HepG2 (cell line): ENCODE results near the gene TARDBP. TPM values are rescaled to one million over a fixed set of nuclear protein-coding genes. Genes with fewer than 3 reads are reported as not detected.

Experiments
- ETV6 ChIP-seq: sonication (generic); formaldehyde crosslinking; conservative IDR thresholded peaks from 2 replicates; pipeline ENCODE4 v1.4.0; 2020; ENCODE audit warnings: missing genetic modification reagents
- FOXC1 ChIP-seq: sonication (generic); formaldehyde crosslinking; IDR thresholded peaks from 2 replicates; pipeline ENCODE4 v1.8.0; 2022; ENCODE audit warnings: mild to moderate bottlenecking, missing genetic modification reagents, borderline replicate concordance
- LCORL ChIP-seq, 2 experiments: fragments of 450-650 bp in 1 of 2; sonication (generic) in 1 of 2; formaldehyde crosslinking in 1 of 2; IDR thresholded peaks; 2 replicates each; pipeline versions ENCODE4 v1.5.0 to v1.6.1; 2017 to 2020; ENCODE audit warnings: antibody characterized with exemption in 1 of 2, missing genetic modification reagents in 1 of 2
- MBNL3 ChIP-seq: fragments of 250-450 bp; sonication (Bioruptor Pico); conservative IDR thresholded peaks from 2 replicates; pipeline ENCODE4 v1.8.0; 2022; ENCODE audit warnings: mild to moderate bottlenecking, inconsistent platforms
- MTF2 ChIP-seq: sonication (generic); formaldehyde crosslinking; IDR thresholded peaks from 2 replicates; pipeline ENCODE4 v1.5.0; 2020; ENCODE audit warnings: missing genetic modification reagents, borderline replicate concordance
- MYNN ChIP-seq: sonication (generic); formaldehyde crosslinking; IDR thresholded peaks from 2 replicates; pipeline ENCODE4 v1.4.0; 2020; ENCODE audit warnings: mild to moderate bottlenecking, low read depth, missing genetic modification reagents
- NCOR1 ChIP-seq: fragments of 200-600 bp; sonication (generic); IDR thresholded peaks from 2 replicates; pipeline ENCODE4 v1.7.0; 2017; ENCODE audit warnings: antibody characterized with exemption, low read length, borderline replicate concordance
- POLR2A ChIP-seq, 2 experiments: IDR thresholded peaks; 2 replicates each; pipeline ENCODE4 v1.6.1; 2011; ENCODE audit warnings: low read depth in 2 of 2, low read length in 2 of 2, mild to moderate bottlenecking in 1 of 2, moderate library complexity in 1 of 2; ENCODE audit not compliant: insufficient read depth in 1 of 2
- RBFOX2 ChIP-seq: fragments of 200-400 bp; formaldehyde crosslinking; IDR thresholded peaks from 2 replicates; pipeline ENCODE4 v1.6.1; 2017; ENCODE audit warnings: low read depth, mild to moderate bottlenecking, low read length
- SP140L ChIP-seq: sonication (generic); formaldehyde crosslinking; IDR thresholded peaks from 2 replicates; pipeline ENCODE4 v1.4.0; 2020; ENCODE audit warnings: missing genetic modification reagents, borderline replicate concordance
- ZIK1 ChIP-seq: sonication (generic); formaldehyde crosslinking; IDR thresholded peaks from 2 replicates; pipeline ENCODE4 v1.5.0; 2020; ENCODE audit warnings: mild to moderate bottlenecking, low read depth, missing genetic modification reagents, borderline replicate concordance
- ZNF383 ChIP-seq: sonication (generic); formaldehyde crosslinking; IDR thresholded peaks from 2 replicates; pipeline ENCODE4 v1.4.0; 2020; ENCODE audit warnings: missing genetic modification reagents, mild to moderate bottlenecking, borderline replicate concordance
- ZNF558 ChIP-seq: sonication (generic); formaldehyde crosslinking; IDR thresholded peaks from 2 replicates; pipeline ENCODE4 v1.9.0; 2022; ENCODE audit warnings: mild to moderate bottlenecking, missing genetic modification reagents, borderline replicate concordance
- ZNF83 ChIP-seq: sonication (generic); formaldehyde crosslinking; IDR thresholded peaks from 2 replicates; pipeline ENCODE4 v1.4.0; 2020; ENCODE audit warnings: missing genetic modification reagents, mild to moderate bottlenecking, borderline replicate concordance
- polyA plus RNA-seq, 8 experiments: library from polyadenylated mRNA; depleted of rRNA in 3 of 8; stranded (reverse) in 7 of 8; unstranded in 1 of 8; fragments of >200 nt; fragmentation: Illumina TruSeq in 4 of 8; extraction: Trizol in 4 of 8; gene quantifications; 2 replicates each; pipeline versions ENCODE4 v1.2.1 to v1.2.3, GENCODE V29; 2011 to 2016; ENCODE audit warnings: low read depth in 4 of 8, missing spikeins in 1 of 8, mixed read lengths in 1 of 8; ENCODE audit not compliant: insufficient read depth in 1 of 8
- total RNA-seq, 5 experiments: library from RNA; depleted of rRNA; stranded (reverse); fragments of >200 nt; fragmentation: Illumina TruSeq; extraction: Trizol; gene quantifications; 2 replicates each; pipeline ENCODE4 v1.2.3, GENCODE V29; 2016; ENCODE audit warnings: low read depth in 1 of 5
- TF ChIP-seq, protein P1 (sequence below): sonication (generic); formaldehyde crosslinking; IDR thresholded peaks from 2 replicates; pipeline ENCODE4 v1.8.1; 2023; ENCODE audit warnings: mild to moderate bottlenecking, missing genetic modification reagents
- TF ChIP-seq, protein P2 (sequence below): sonication (generic); formaldehyde crosslinking; IDR thresholded peaks from 2 replicates; pipeline ENCODE4 v1.8.0; 2022; ENCODE audit warnings: missing genetic modification reagents, low read depth, mild to moderate bottlenecking, borderline replicate concordance
- TF ChIP-seq, protein P3 (sequence below): sonication (generic); formaldehyde crosslinking; IDR thresholded peaks from 2 replicates; pipeline ENCODE4 v1.4.0; 2020; ENCODE audit warnings: low read depth, missing genetic modification reagents
- TF ChIP-seq, protein P4 (sequence below), 2 experiments: sonication (generic) in 1 of 2; formaldehyde crosslinking in 1 of 2; IDR thresholded peaks; 2 replicates each; pipeline versions ENCODE4 v1.4.0 to v1.6.1; 2018 to 2020; ENCODE audit warnings: missing genetic modification reagents in 2 of 2, borderline replicate concordance in 1 of 2, low read depth in 1 of 2, mild to moderate bottlenecking in 1 of 2, missing biosample characterization in 1 of 2
- TF ChIP-seq, protein P5 (sequence below): sonication (generic); formaldehyde crosslinking; IDR thresholded peaks from 2 replicates; pipeline ENCODE4 v1.8.0; 2022; ENCODE audit warnings: missing genetic modification reagents, mild to moderate bottlenecking, inconsistent platforms, borderline replicate concordance
- TF ChIP-seq, protein P6 (sequence below), 2 experiments: fragments of 450-650 bp in 1 of 2; sonication (generic) in 1 of 2; formaldehyde crosslinking; IDR thresholded peaks; 2 replicates each; pipeline versions ENCODE4 v1.5.0 to v1.8.0; 2020 to 2022; ENCODE audit warnings: mild to moderate bottlenecking in 1 of 2, missing genetic modification reagents in 1 of 2

The TARDBP gene
- total and polyA plus RNA-seq, 2 of the 13 experiments (the other 11 are each of a cell fraction or from before 2014, with no cell fraction given) = 62.4 to 93.0 TPM

DNA sequence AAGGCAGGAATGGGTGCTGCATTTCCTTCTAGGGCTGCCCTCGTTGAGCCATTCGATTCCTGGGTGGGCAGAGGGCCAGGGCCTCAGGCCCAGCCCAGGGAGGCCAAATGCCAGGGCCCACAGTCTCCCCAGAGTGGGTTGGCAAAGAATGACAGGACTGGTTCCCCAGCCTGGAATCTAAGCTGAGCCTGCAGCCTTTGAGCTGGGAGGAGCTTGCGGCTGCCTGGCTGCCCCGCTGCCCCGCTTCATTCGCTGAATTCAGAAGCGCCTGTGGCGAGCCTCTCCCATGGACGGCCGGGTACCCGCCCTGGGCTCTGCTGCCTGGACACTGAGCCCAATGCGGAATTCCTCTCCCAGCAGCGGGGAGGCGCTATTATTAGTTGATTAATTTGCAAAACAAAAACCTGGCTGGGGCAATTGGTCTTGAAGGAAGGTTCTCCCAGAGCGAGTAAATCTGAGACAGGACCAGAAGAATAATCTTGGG is 32.3 kb upstream of the TARDBP start (continued):
- TF ChIP-seq, protein P1, sequence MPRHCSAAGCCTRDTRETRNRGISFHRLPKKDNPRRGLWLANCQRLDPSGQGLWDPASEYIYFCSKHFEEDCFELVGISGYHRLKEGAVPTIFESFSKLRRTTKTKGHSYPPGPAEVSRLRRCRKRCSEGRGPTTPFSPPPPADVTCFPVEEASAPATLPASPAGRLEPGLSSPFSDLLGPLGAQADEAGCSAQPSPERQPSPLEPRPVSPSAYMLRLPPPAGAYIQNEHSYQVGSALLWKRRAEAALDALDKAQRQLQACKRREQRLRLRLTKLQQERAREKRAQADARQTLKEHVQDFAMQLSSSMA (CRISPR knock-in tag) = no peak
- TF ChIP-seq ZNF83 (CRISPR knock-in tag) (no peak), RBFOX2 (peak; percentile 46; the same call in 1 of the 2 replicates), MYNN (CRISPR knock-in tag) (no peak), ZNF558 (CRISPR knock-in tag) (no peak), SP140L (CRISPR knock-in tag) (no peak), ETV6 (0 out of 2 replicates have a peak, but pooled peaks have one; percentile 38), POLR2A (IDR thresholded peaks at IDR 0.05; ENCODE audit: insufficient read depth in 1 of 2, low read depth in 2 of 2, low read length in 2 of 2) (peak in 1 of 2 experiments; percentile 74; a peak in 2 of 4 replicates), MBNL3 (CRISPR knock-in tag) (no peak), ZIK1 (CRISPR knock-in tag) (no peak), NCOR1 (peak; percentile 10; the same call in 1 of the 2 replicates), MTF2 (no peak), LCORL (IDR thresholded peaks at IDR 0.05) (no peak), LCORL (CRISPR knock-in tag; IDR thresholded peaks at IDR 0.05) (no peak), ZNF383 (CRISPR knock-in tag) (no peak), FOXC1 (CRISPR knock-in tag) (no peak)
- TF ChIP-seq, protein P2, sequence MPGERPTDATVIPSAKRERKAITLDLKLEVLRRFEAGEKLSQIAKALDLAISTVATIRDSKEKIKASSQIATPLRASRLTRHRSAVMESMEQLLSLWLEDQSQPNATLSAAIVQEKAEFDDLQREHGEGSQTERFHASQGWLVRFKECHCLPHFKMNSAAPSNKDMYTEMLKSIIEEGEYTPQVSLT (CRISPR knock-in tag) = no peak
- TF ChIP-seq, protein P3, sequence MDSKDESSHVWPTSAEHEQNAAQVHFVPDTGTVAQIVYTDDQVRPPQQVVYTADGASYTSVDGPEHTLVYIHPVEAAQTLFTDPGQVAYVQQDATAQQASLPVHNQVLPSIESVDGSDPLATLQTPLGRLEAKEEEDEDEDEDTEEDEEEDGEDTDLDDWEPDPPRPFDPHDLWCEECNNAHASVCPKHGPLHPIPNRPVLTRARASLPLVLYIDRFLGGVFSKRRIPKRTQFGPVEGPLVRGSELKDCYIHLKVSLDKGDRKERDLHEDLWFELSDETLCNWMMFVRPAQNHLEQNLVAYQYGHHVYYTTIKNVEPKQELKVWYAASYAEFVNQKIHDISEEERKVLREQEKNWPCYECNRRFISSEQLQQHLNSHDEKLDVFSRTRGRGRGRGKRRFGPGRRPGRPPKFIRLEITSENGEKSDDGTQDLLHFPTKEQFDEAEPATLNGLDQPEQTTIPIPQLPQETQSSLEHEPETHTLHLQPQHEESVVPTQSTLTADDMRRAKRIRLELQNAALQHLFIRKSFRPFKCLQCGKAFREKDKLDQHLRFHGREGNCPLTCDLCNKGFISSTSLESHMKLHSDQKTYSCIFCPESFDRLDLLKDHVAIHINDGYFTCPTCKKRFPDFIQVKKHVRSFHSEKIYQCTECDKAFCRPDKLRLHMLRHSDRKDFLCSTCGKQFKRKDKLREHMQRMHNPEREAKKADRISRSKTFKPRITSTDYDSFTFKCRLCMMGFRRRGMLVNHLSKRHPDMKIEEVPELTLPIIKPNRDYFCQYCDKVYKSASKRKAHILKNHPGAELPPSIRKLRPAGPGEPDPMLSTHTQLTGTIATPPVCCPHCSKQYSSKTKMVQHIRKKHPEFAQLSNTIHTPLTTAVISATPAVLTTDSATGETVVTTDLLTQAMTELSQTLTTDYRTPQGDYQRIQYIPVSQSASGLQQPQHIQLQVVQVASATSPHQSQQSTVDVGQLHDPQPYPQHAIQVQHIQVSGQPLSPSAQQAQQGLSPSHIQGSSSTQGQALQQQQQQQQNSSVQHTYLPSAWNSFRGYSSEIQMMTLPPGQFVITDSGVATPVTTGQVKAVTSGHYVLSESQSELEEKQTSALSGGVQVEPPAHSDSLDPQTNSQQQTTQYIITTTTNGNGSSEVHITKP (CRISPR knock-in tag) = no peak
- TF ChIP-seq, protein P4, sequence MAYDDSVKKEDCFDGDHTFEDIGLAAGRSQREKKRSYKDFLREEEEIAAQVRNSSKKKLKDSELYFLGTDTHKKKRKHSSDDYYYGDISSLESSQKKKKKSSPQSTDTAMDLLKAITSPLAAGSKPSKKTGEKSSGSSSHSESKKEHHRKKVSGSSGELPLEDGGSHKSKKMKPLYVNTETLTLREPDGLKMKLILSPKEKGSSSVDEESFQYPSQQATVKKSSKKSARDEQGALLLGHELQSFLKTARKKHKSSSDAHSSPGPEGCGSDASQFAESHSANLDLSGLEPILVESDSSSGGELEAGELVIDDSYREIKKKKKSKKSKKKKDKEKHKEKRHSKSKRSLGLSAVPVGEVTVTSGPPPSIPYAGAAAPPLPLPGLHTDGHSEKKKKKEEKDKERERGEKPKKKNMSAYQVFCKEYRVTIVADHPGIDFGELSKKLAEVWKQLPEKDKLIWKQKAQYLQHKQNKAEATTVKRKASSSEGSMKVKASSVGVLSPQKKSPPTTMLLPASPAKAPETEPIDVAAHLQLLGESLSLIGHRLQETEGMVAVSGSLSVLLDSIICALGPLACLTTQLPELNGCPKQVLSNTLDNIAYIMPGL (CRISPR knock-in tag; IDR thresholded peaks at IDR 0.05; ENCODE audit: borderline replicate concordance in 1 of 2, low read depth in 1 of 2) = peak in 1 of 2 experiments; percentile 22; a peak in 1 of 4 replicates
- TF ChIP-seq, protein P5, sequence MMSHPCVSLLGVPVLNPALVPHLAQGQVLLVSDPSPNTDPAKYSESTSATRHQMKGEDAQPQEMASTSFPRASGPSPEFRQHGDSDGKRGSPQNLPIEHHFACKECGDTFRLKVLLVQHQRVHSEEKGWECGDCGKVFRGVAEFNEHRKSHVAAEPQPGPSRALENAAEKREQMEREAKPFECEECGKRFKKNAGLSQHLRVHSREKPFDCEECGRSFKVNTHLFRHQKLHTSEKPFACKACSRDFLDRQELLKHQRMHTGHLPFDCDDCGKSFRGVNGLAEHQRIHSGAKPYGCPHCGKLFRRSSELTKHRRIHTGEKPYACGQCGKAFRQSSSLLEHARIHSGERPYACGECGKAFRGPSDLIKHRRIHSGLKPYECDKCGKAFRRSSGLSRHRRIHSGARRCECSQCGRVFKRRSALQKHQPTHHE (CRISPR knock-in tag) = no peak
- TF ChIP-seq, protein P6, sequence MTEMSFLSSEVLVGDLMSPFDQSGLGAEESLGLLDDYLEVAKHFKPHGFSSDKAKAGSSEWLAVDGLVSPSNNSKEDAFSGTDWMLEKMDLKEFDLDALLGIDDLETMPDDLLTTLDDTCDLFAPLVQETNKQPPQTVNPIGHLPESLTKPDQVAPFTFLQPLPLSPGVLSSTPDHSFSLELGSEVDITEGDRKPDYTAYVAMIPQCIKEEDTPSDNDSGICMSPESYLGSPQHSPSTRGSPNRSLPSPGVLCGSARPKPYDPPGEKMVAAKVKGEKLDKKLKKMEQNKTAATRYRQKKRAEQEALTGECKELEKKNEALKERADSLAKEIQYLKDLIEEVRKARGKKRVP (CRISPR knock-in tag; IDR thresholded peaks at IDR 0.05) = no peak
